Measurements from ENCODE around the gene C1orf74. TPM values are rescaled to one million over a fixed set of nuclear protein-coding genes. Genes with fewer than 3 reads are reported as not detected.
A peak's percentile ranks its signal among the peaks of the same experiment; 100 is the strongest.
"Not testable (repeated sequence)": the region's sequence is repeated elsewhere in the genome, so short reads cannot be mapped to it uniquely, and the experiment has no call there.

C1orf74 gene
- total RNA-seq, 1 experiment from 2014 or later, result 7.1 TPM

DNA sequence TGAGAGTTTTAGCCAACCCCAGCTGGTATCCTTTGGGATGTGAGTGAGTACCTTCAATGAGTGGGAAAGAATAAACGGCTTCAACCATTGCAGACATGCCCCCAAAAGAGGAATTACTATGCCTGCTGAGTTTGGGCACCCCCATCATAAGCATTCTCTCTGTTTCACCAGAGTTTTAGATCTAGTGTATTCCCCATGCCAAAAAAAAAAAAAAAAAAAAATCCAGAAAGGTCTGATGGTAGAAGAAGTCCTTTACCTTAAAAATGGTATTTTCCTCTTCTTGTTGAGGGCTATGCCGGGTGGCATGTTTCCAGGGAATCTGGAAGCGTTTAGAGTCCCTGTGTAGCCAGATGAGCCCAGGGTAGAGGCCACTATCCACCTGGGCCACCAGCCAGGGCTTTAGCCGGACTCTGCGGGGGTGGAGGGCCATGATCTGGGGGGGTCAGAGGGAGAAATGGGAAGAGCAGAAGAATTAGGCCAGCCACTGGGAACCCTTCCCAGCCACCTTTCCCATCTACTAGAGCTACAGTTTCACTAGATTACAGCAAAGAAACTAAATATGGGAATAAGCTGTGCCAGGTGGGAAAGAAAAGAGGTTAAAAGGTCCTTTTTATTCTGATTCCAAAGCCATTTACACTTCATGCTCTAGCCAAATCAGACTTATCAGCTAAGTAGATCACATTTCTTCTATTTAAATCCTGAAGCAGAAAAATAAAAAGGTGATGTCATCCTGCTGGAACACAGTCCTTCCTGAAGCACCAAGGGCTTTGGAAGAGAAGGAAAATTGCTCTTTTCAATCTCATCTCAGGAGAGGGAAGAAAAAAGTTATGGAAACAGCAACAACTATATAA lies 16.9 kb upstream of the C1orf74 start:
- intact Hi-C loops (cut with micrococcal nuclease), result no loop called here
- Mint-ChIP-seq H3K4me3 (ENCODE audit: unreplicated experiment) (no peak overlapping the region), H3K4me1 (ENCODE audit: insufficient read depth, unreplicated experiment) (peaks cover 53% of the 10 kb centered on the region), H3K36me3 (ENCODE audit: insufficient read depth, unreplicated experiment) (peaks cover 61% of the 10 kb centered on the region), H3K27ac (ENCODE audit: low read depth, unreplicated experiment) (peak overlapping the region; percentile 3), H3K9me3 (ENCODE audit: unreplicated experiment) (no peaks in the 10 kb centered on the region), H3K27me3 (ENCODE audit: insufficient read depth, unreplicated experiment) (no peaks in the 10 kb centered on the region)
- no TSS peak for BruUV-seq (replicated peaks)
- no peak for TF ChIP-seq CTCF (IDR thresholded peaks at IDR 0.05; ENCODE audit: unreplicated experiment)
- ChIA-PET POLR2A (interaction anchor here (1.1 to 7.1 kb wide), 11 partner anchors 7 to 373 kb away, joined by 3 to 94 read pairs (median 5); partner anchors contain the start of genes C1orf74 and UTP25), CTCF (interaction anchor here (0.5 to 14.2 kb wide), 17 partner anchors 8 to 1617 kb away, joined by 3 to 263 read pairs (median 5); partner anchors contain the start of genes C1orf74 and UTP25)
- no peak for DNase-seq (ENCODE audit: unreplicated experiment)

DNA sequence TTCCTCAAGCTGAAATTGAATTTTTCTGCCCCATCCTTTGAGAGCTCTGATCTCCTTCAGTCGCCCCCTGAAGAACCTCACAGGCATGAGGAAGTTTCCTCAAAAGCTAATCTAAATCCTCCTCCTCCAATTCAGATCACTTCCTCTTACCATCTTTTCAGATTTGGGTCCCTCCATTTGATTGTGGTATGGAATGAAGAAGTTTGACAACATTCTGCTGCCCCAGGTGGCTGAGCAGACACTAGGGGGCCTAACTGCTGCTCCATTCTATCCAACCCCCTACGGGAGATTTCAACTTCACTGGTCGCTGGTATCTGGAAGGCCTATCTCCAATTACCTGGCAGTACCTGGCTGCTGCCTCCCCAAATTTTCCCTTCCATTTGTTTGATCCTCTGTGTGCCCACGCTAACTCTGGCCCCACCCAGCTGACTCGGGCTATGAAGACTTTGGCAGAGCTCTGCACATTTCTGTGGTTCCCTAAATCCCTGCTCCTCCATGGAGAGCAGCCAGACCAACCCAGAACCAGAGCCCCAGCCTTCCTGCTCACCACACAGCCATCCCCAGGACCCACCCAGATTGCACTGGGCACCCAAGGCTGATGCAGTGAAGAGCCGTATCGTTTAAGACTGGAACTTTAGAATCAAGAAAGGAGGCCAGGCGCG lies 13.8 kb upstream of the C1orf74 start:
- H3K27ac Mint-ChIP-seq (ENCODE audit: low read depth, unreplicated experiment), result no peak overlapping the region
- DNase-seq (ENCODE audit: unreplicated experiment), result peak; percentile 74
- no TSS peak for BruUV-seq (replicated peaks)
- peak overlapping the region; percentile 17 for H3K4me3 Mint-ChIP-seq (ENCODE audit: unreplicated experiment)
- intact Hi-C loops (cut with micrococcal nuclease), result no loop called here
- H3K9me3 Mint-ChIP-seq (ENCODE audit: unreplicated experiment), result no peaks in the 10 kb centered on the region
- CTCF ChIA-PET, result interaction anchor here (0.7 to 14.2 kb wide), 13 partner anchors 10 to 435 kb away, joined by 3 to 263 read pairs (median 5); partner anchors contain the start of genes SERTAD4 and UTP25
- POLR2A ChIA-PET, result interaction anchor here (0.9 to 7.1 kb wide), 7 partner anchors 8 to 110 kb away, joined by 3 to 94 read pairs (median 7); partner anchors contain the start of genes C1orf74, IRF6 and UTP25
- no peak for TF ChIP-seq CTCF (IDR thresholded peaks at IDR 0.05; ENCODE audit: unreplicated experiment)
- H3K4me1 Mint-ChIP-seq (ENCODE audit: insufficient read depth, unreplicated experiment), result peaks cover 28% of the 10 kb centered on the region
- H3K27me3 Mint-ChIP-seq (ENCODE audit: insufficient read depth, unreplicated experiment), result no peaks in the 10 kb centered on the region
- peaks cover 87% of the 10 kb centered on the region for H3K36me3 Mint-ChIP-seq (ENCODE audit: insufficient read depth, unreplicated experiment)

- peaks cover 100% of the 10 kb centered on the region for H3K36me3 Mint-ChIP-seq (ENCODE audit: insufficient read depth, unreplicated experiment)
- peaks cover 17% of the 10 kb centered on the region for H3K4me1 Mint-ChIP-seq (ENCODE audit: insufficient read depth, unreplicated experiment)
- H3K4me3 Mint-ChIP-seq (ENCODE audit: unreplicated experiment); H3K27ac Mint-ChIP-seq (ENCODE audit: low read depth, unreplicated experiment); intact Hi-C loops (cut with micrococcal nuclease); H3K9me3 Mint-ChIP-seq (ENCODE audit: unreplicated experiment); H3K27me3 Mint-ChIP-seq (ENCODE audit: insufficient read depth, unreplicated experiment): not testable (repeated sequence)
- ChIA-PET CTCF (interaction anchor here (0.9 to 14.2 kb wide), 4 partner anchors 9 to 32 kb away, joined by 3 to 263 read pairs (median 4); partner anchors contain the start of gene UTP25), POLR2A (interaction anchor here (0.6 to 4.5 kb wide), 8 partner anchors 8 to 45 kb away, joined by 3 to 53 read pairs (median 10); partner anchors contain the start of genes C1orf74, IRF6 and UTP25)
- DNase-seq (ENCODE audit: unreplicated experiment), result peak; percentile 25
- BruUV-seq (replicated peaks), result TSS peak; percentile 5
These were observed 9.4 kb upstream of the C1orf74 start for GRCh38 chr1:209793711-209794110.

DNA sequence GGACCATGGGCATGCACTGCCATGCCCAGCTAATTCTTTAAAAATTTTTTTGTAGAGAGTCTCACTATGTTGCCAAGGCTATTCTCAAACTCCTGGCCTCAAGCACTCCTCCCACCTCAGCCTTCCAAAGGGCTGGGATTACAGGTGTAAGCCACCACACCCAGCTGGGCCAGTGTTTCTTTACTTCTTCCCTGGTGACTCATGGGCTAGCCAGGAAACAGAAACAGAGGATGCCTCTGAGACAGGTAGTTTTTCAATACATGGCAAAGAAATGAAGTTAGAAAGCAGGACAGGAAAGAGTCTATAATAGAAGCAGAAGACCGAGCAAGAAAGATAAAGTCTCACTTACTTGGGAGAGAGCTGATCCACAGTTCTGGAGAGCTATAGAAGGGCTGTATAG lies 7.6 kb upstream of the C1orf74 start:
- intact Hi-C loops (cut with micrococcal nuclease), result no loop called here
- no TSS peak for BruUV-seq (replicated peaks)
- no peak for TF ChIP-seq CTCF (IDR thresholded peaks at IDR 0.05; ENCODE audit: unreplicated experiment)
- no peaks in the 10 kb centered on the region for H3K9me3 Mint-ChIP-seq (ENCODE audit: unreplicated experiment)
- H3K36me3 Mint-ChIP-seq (ENCODE audit: insufficient read depth, unreplicated experiment), result peaks cover 100% of the 10 kb centered on the region
- DNase-seq (ENCODE audit: unreplicated experiment), result peak; percentile 64
- ChIA-PET POLR2A (interaction anchor here (0.9 to 4.5 kb wide), 8 partner anchors 8 to 48 kb away, joined by 3 to 53 read pairs (median 16); partner anchors contain the start of genes C1orf74 and IRF6), CTCF (interaction anchor here (0.5 to 14.2 kb wide), 10 partner anchors 9 to 929 kb away, joined by 3 to 263 read pairs (median 5); partner anchors contain the start of genes IRF6 and UTP25)
- no peaks in the 10 kb centered on the region for H3K27me3 Mint-ChIP-seq (ENCODE audit: insufficient read depth, unreplicated experiment)
- H3K4me3 Mint-ChIP-seq (ENCODE audit: unreplicated experiment), result no peak overlapping the region
- H3K4me1 Mint-ChIP-seq (ENCODE audit: insufficient read depth, unreplicated experiment), result peaks cover 6% of the 10 kb centered on the region
- peak overlapping the region; percentile 24 for H3K27ac Mint-ChIP-seq (ENCODE audit: low read depth, unreplicated experiment)
